ENCODE measurements around the gene RFXAP.

The RFXAP gene

GRCh38 chr13:36870050-36870692 is 51.1 kb downstream of the RFXAP start:
- no peak for DNase-seq

- no peak for DNase-seq
These were observed 53.6 kb downstream of the RFXAP start for GRCh38 chr13:36872621-36873020.

DNA sequence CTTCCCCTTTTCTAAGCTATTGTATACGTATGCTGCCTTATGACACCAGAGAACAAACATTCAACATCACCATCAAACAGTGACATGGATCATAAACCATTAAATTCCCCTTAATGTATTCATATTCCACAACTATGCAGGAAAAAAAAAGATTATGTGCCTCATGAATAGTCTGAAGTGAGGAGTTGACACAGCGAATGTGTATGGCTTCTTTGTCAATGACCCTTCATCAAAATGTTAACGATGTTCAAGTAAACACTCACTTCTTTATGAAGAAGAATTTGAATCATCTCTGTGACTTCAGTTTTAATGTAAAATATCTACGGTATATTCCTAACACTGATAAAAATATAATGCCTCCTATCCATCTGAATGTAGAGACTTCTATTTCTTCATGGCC is 56.4 kb downstream of the RFXAP start:
- no peak for DNase-seq

DNA sequence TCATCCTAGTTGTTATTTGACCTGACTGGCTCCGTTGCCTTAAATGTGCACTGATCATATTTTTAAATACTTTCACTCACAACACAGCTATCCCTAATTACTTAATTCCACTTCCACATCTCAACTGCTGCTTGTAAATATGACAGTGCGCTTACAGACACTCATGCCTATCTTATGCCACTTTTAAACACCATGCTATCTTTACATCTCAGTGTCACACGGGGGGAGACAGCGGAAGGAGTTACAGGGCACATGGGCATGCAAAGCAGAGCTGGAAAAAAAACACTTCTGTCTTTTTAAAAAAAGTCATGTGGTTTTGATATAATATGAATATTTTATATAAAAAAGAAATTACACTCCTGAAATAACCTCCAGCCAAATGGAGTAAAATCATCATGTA is 56.9 kb downstream of the RFXAP start:
- no peak for DNase-seq

All from inflammatory macrophage treated with lipopolysaccharide for 4 hours (primary cell).